OCI-LY7 (cell line): ENCODE results near the gene POLR3F. TPM values are rescaled to one million over a fixed set of nuclear protein-coding genes. Genes with fewer than 3 reads are reported as not detected.
A peak's percentile ranks its signal among the peaks of the same experiment; 100 is the strongest.

Source experiments
- microRNA-seq: library from miRNA; unstranded; fragments of <30 nt; microRNA quantifications from one replicate; pipeline ENCODE4 v1.2.0, GENCODE V29; 2022; ENCODE audit warnings: borderline replicate concordance
- small RNA-seq: library from RNA; depleted of rRNA; stranded (forward); fragments of <200 nt; gene quantifications from one replicate; pipeline ENCODE3, GENCODE V24; 2014
- total RNA-seq, 2 experiments: library from RNA; depleted of rRNA in 1 of 2; stranded (reverse); fragments of >200 nt in 1 of 2; shearing (Covaris generic) in 1 of 2; gene quantifications; 2 replicates each; pipeline ENCODE4 v1.2.3, GENCODE V29; 2014 to 2022

Gene POLR3F
- total RNA-seq, 2 experiments from 2014 or later: 12.3 to 14.9 TPM

Small RNAs within 50 kb of the gene (microRNA-seq; reads per million reads assigned to microRNA genes)
- gene MIR3192: not detected

Small RNAs within 50 kb of the gene (small RNA-seq; reads per million reads assigned to genes)
- not detected for gene MIR3192
- gene RNA5SP476: 0.57 reads per million, percentile 14 among the genes with 10 or more reads in this experiment

Other genes with a start within 250 kb of the POLR3F start
- 5.9 and 11.1 TPM in 2 replicates for gene ZNF133, start 178.9 kb upstream of the POLR3F start, total RNA-seq (2014; rRNA removed; shearing (Covaris generic))
- gene ZNF133, start 178.9 kb upstream of the POLR3F start, total RNA-seq (2022): 6.5 and 9.1 TPM in 2 replicates
- gene DZANK1, start 360 bp upstream of the POLR3F start, total RNA-seq (2014; rRNA removed; shearing (Covaris generic)): 7.9 and 9.1 TPM in 2 replicates
- 18.0 and 18.6 TPM in 2 replicates for gene DZANK1, start 360 bp upstream of the POLR3F start, total RNA-seq (2022)
- gene RBBP9, start 29.8 kb downstream of the POLR3F start, total RNA-seq (2014; rRNA removed; shearing (Covaris generic)): 8.1 and 8.7 TPM in 2 replicates
- 11.7 and 13.6 TPM in 2 replicates for gene RBBP9, start 29.8 kb downstream of the POLR3F start, total RNA-seq (2022)
- 40.3 and 42.6 TPM in 2 replicates for gene SEC23B, start 40.5 kb downstream of the POLR3F start, total RNA-seq (2014; rRNA removed; shearing (Covaris generic))
- gene SEC23B, start 40.5 kb downstream of the POLR3F start, total RNA-seq (2022): 51.6 and 52.6 TPM in 2 replicates
- 124 and 161 TPM in 2 replicates for gene SMIM26, start 100.0 kb downstream of the POLR3F start, total RNA-seq (2014; rRNA removed; shearing (Covaris generic))
- 71.2 and 91.0 TPM in 2 replicates for gene SMIM26, start 100.0 kb downstream of the POLR3F start, total RNA-seq (2022)
- gene DTD1, start 120.7 kb downstream of the POLR3F start, total RNA-seq (2014; rRNA removed; shearing (Covaris generic)): 27.6 and 35.3 TPM in 2 replicates
- 43.0 and 47.8 TPM in 2 replicates for gene DTD1, start 120.7 kb downstream of the POLR3F start, total RNA-seq (2022)